Fibroblast of skin of right biceps (primary cell): Measurements from ENCODE around the gene LAMA3.

ENCODE experiments used
- DNase-seq: peaks from one replicate; pipeline ENCODE4 v3.0.0-alpha.2; 2013

Gene LAMA3

DNA sequence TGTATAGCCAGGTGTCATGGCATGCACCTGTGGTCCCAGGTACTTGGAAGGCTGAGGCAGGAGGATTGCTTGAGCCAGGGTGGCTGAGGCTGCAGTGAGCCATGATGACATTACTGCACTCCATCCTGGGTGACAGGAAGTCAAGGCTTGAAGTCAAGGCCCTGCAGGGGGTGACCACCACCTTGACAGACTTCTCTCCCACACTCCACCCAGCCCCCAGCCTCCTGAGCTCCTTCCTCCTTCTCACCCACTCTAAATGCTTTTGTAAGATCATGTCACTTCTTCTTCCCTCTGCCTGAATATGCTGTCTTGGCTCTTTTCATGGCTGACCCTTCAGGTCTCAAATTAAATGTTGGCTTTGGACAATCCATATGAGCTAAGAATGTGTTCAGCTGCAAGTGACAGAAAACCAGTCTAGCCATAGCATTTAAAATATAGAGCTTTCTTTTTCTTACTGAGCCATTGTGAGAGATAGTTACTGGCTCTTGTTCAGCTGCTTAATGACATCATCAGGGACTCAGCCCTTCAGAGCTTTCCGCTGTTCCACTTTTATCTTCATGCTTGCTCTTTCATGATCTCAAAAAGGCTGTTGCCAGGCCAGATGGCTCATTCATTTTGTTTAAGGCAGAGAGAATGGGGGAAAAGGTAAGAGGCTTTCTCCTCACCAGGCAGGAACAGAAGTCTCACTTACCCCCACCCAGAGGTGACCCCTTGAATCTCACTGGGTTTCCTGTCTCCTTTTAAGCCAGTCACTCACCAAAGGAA, 288.6 kb downstream of the LAMA3 start:
- peak; percentile 5 for DNase-seq

DNA sequence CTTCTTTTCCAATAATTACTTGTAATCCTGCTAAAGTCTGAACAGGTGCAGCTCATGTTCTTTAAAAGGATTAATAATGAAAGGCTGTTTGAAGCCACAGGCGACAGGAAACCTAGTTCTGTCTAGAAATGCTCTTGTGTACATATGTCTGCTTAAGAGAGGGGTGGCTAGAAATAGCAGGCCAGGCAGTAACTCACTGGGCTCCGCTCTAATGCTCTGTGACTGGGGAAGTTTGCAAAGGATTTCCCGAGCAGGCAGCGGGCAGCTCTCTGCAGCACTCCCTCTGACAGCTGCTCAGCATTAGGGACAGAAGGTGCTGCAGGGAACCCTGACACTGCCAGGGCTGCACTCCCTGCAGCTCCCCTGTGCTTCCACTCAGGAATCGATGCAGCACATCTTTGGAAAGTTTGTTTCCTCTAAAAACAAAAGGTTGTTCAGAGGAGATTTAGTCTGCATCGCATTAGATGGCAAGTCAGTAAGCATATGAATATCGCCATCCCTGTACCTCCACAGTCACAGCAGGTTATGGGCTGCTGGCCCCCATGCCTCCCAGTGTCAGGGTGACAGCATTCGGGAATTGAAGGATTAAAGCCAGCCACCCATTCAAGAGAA, 292.2 kb downstream of the LAMA3 start:
- no peak for DNase-seq

DNA sequence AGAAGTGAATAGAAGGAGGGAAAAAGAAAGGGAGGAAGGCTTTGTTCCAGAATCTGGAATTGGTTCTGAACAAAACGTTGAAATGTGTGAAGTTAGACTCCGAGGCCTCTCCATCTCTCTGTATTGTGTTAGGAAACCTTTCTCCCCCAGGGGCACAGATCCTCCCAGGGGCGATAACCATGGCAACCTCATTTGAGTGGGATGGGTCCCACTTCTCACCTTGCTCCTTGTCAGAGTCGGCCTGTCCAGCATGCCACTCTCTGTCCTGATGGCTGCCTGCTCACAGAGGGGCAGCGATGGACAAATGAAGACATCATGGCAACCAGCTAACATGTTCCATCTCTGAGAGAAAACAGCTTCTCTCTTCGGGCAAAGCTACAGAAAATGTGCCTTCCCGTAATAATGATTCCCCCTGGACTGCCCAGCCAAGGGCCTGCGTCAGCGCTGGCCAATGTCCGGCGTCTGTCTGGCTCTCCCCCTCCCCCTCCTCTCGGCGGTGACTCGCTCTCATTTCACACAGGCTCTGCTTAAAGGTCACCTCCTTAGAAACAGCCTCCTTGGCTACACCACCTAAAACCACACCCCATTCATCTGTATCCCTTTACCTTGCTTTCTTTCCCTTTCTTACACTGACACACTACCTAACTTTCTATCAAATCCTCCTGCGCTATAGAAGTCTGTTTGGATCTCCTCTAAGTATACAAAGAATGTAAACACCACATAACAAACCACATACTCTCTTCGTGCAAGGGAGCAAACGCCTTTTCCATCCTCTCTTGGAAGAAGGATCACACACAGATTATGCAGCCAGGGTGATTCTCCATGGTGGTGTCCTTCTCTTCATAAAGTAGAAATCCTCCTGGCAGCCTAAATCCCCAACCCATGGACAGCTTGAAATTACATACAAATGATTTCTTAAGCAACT, 293.2 kb downstream of the LAMA3 start:
- DNase-seq: peak; percentile 55

DNA sequence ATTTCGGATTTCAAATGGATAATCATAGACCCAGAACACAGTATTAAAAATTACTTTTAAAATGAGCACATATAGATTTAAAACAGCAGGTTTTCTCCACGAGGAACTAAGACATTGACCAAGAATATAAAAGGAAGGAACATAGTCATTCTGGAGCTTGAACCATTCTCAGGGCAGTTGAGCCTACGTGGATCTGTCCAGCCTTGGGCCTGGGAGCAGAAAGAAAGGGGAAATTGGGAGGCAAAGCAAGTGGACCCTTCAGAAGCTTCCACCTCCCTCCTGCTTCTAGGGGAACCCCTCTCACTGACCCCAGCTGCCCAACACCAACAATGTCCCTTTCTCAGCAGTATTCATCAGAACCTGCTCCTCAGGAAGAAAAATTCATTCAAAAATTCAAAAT, 293.9 kb downstream of the LAMA3 start:
- no peak for DNase-seq

DNA sequence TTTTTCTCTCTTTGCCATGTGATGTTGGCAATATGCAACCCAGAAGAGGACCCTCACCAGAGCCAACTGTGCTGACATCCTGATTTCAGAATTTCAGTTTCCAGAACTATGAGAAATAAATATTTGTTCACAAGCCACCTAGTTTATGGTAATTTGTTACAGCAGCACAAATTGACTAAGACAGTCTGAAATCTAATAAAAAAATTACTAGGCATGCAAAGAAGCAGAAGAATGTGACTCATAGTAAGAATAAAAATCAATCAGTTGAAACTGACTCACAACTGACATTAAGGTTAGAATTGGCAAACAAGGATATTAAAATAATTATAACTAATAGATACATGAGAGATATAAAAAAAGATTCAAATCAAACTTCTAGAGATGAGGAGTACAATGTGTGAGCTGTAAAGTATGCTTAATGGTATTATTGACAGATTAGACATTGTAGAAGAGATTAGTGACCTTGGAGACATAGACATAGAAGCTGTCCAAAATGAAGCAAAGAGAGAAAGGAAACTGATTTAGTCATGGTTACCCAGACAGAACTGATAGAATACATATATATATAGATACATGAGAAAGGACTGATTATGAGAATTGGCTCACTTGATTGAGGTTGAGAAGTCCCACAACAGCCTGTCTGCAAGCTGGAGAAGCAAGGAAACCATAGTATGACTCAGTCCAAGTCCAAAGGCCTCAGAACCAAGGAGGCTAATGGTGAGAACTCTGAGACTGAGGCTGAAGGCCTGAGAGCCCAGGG, 297.5 kb downstream of the LAMA3 start:
- DNase-seq: no peak

DNA sequence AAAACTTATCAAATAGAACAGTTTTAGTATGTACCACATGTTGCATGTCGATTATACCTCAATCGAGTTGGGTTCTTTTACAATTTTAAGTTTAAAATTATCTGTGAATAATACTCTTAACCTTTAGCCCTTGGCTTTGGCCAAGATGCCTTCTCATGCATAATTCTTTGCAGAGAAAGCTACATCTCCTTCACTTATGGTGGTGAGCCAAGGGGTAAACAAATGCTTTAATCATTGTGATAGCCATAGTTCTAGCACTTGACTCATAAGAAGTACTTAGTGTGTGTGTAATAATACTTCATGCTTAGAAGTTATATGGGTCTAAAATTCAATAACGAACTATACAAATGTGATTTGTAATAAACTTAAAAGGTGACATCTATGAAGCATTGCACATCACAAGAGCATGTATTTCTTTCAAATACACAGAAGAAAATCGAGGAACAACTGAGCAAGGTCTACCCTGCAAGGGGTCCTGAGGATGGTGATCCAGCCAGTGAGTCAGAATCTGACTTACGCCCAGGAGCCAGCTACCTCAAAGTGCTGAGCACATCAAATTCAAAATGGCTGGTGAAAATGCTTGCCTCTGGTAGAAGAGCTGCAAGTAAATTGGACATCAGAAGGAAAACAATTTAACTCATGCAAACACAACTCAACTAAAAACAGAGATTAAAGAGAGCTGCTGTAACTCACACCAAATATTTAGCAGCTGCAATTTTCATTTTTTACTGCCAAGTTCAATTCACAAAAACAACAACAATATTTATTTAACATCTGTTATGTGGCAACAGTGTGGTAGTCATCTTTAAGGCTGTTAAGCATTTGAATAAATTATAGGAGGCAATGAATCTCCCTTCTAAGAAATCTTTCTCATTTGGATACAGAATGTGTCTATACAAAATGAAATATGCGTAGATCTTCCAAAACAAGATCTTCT, 301.5 kb downstream of the LAMA3 start:
- no peak for DNase-seq

DNA sequence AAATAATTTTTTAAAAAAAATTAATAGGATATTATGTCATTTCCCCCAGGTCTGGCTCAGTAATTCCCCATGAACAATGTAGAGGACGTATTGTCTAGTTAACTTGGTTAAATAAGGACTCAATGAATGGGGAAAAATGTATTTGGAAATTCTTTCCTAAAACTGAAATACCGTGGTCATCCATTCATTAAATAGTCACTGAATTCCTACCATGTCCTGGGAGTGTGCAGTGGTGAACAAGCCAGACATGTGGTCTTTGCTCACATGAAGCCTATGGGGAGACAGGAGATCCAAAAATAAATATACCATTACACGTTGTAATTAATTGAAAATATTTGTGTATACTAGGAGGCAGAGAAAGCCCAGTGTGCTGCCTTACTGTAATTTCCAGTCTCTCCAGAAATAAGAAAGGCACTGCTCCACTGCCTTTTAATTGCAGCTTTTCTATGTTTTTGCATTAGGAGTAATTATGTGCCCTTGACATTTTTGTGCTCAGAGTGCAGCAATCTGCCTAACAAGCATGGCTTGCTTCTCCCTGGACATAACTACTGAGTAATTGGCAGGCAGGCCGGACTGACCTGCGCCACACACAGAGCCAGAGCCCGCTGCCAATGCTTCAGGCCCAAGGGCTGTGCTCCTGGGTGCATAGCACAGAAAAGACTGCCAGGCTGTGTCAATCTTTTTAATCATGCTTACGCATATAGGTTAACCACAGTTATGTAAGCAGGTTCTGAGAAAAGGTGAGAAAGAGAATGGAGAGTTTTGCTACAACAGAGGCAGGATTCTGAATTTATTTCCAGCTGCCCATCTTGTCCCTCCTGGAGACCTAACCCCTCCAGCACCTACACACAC, 303.1 kb downstream of the LAMA3 start:
- DNase-seq: peak; percentile 61

DNA sequence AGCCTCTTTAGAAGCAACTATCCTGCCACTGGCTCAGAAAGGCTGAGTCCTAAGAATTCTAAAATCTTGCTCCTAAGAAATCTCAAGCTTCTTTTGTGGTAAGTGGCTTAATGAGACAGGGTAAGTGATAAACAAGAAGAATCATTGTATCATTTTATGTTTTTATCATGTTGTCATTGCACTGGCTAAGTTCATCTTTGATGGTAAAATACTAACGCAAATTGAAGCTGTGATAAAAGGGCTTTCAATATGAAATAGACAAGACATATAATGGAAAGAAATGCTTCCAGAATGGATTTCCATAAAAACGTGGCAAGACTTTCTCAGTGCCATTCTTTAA, 303.7 kb downstream of the LAMA3 start:
- no peak for DNase-seq

DNA sequence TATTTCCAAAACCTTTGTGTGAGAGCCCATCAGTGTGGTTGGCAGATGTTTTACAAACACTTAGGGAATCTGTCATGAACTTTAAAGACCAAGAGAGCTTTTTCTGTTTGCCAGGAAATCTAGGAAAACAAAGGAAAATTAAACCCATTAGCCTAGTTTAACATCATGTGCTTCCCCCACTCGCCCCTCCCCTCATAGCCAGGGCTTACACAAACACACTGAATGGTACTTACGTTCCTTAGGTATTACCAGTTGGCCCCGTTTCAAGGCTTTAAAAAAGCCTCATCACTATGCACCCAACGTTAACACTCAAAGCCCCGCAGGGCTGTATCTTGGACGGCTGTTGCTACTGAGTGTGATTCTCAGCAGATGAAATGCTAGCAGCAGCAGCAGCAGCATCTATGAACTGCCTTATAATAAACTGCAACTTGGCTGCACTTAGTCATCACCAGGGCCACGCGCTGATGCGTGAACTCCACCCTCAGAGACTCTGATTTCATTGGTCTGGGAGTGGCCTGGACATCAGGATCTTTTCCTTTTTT, 305.2 kb downstream of the LAMA3 start:
- DNase-seq: peak; percentile 92

DNA sequence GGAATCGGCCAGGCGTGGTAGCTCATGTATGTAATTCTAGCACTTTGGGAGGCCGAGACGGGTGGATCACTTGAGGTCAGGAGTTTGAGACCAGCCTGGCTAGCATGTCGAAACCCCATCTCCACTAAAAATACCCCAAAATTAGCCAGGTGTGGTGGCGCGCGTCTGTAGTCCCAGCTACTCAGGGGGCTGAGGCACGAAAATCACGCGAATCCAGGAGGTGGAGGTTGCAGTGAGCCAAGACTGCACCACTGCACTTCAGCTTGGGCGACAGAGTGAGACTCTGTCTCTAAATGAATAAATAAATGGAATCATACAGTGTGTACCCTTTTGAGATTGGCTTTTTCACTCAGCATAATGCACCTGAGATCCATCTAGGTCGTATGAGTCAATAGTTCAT, 305.9 kb downstream of the LAMA3 start:
- no peak for DNase-seq

DNA sequence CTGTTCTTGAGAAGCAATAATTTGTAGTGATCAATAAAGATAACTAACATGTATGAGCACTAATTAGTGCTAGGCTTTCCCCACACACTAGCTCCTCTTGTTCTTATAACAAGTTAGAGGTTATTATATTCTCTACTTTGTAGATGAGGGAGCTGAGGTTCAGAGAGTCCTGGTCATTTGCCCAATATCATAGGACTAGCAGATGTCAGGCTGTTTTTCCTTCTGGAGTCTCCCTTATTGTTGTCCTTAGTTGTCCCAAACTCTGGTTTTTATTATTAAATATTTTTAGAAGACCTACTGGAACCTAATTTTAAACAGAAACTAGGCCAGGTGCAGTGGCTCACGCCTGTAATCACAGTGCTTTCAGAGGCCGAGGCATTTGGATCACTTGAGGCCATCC, 308.8 kb downstream of the LAMA3 start:
- DNase-seq: no peak

DNA sequence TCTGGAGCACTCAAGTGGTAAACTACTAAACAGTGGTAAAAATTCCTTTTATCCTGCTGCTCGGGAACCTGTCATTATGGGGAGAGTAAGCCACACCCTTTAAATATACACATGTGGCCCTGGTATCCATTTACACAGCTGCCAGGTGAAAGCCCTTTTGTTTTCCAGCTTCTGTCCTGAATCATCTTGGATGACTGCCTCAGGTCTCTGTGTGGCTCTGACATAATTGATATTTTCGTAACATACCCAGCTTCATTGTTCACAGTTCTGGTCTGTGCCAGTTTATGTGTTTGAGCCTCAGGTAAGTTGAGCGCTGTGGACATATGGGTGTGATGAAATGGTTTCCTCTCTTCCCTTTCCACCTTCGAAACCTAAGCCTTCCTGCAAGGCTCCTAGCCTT, 309.6 kb downstream of the LAMA3 start:
- DNase-seq: no peak

DNA sequence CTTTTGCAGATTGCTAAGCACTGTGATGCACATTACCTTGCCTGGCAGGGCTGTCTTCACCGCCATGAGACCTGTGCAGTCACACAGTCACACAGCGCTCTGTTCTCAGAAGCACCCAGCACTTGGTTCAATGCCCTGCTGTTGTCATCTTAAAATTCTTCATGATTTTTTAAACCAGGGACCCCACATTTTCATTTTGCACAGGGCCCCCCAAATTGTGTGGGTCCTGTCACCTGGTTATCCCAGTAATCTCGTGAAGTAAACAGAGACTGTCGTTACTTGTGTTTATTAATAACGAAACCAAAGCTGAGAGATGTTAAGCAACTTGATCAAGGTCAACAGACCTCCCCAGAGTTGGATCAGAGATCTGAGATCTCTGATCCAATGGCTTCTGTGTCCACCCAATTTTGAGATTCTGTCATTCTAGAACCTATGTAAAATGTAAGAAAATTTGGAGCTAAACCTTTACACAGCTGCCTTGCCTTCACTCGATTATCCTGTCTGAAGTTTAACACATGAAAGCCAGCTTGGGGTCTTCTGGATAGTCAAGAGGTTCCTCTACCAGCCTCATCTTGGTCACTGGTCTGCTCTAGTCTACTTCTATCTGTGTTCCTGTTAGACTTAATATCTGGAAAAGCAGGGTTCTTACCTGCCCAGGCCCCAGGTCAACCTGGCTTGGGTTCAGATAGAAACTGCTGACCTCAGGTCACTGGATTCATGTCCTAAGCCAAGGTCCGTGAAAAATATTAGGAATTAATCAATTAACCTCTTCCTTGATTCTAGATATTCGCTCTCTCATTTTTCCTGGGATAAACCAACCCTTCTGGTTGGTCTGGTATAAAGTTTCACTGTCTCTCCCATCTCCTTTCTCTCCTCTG, 311.6 kb downstream of the LAMA3 start:
- DNase-seq: no peak

DNA sequence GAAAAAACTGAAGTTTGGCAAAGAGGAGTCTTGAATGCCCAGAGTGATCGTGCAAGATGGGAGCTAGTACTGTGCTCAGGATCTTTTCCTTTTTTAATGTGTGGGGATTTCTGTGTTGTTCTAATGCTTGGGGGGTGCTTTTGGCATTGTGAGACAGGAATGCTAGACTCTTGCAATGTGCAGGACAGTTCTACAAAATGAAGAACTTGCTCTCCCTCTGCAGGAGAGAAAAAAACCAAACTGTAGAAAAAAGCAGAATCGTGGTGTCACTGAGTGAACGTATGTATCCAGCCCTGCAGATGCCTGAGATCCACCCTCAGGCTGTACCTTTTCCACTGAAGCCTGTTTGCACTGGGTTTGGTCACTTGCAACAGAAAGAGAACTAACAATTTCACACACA, 313.2 kb downstream of the LAMA3 start:
- no peak for DNase-seq

DNA sequence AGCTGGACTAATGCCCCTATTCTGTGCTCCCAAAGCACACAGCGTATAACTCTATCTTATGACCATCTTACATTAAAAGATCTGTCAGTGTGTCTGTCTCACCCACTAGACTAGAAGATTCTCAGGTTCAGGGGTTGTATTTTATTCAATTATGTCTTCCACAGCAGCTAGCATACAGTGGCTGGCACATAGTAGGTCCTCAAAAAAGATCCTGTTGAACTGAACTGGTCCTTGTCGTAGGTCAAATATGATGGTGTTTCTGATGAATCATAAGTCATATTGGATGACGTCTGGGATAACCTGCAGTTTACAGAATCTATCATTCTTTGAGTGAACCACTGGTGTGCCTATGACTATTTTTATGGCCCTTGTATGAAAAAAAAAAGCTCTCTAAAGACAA, 314.0 kb downstream of the LAMA3 start:
- DNase-seq: no peak

DNA sequence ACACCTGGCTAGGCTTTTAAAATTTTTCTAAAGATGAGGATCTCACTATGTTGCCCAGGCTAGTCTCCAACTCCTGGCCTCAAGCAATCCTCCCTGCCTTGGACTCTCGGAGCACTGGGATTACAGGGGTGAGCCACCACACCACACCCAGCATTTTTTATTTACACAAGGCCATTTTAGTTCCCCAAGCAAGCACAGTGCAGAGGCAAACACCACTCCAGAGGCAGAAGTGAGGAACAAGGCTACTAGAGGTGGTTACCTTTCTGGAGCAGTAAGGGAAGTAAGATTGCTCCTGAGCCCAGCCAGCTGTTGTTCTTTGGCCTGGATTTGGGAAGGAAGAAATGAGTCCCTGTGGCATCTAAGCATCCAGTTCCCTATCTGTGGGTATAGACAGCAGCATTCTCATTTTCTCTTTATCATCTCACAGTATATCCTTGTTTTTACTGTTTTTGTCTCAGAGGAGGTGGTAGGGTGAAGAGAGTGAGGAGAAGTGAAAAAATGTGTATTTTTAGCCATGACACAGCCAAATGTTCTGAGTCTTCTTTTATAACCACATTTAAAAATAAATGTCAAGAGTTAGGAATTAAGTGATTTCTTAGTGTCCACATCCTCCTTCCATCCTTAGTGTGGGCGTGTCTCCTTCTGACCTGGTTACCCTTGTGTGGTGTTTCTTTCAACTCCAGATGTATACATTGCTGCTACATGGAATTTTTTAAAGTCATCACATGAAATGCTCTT, 314.8 kb downstream of the LAMA3 start:
- DNase-seq: peak; percentile 25
